HEK293 (cell line): ENCODE data around the gene MRNIP.

Source experiments
- CTCF ChIP-seq: fragments of 450-650 bp; formaldehyde crosslinking; IDR thresholded peaks from 2 replicates; pipeline ENCODE4 v1.5.1; 2016; ENCODE audit warnings: missing biosample characterization, missing genetic modification characterization
- REST ChIP-seq: fragments of 450-650 bp; formaldehyde crosslinking; IDR thresholded peaks from 2 replicates; pipeline ENCODE4 v1.5.1; 2016; ENCODE audit warnings: missing biosample characterization, missing genetic modification characterization

GRCh38 chr5:179867476-179867875 lies 8.9 kb upstream of the MRNIP start:
- TF ChIP-seq CTCF (tag by site-specific recombination) (no peak), REST (no peak)
